K562 (cell line): ENCODE results near the gene PIK3R4. TPM values are rescaled to one million over a fixed set of nuclear protein-coding genes. Genes with fewer than 3 reads are reported as not detected.
A peak's percentile ranks its signal among the peaks of the same experiment; 100 is the strongest.

Experiments used
- ATAC-seq: fragments of 200-7000 bp; cut with Tn5 transposase; 3 replicates; pipeline ENCODE4 v1.9.1; 2020; ENCODE audit warnings: moderate library complexity
- BruUV-seq: library from RNA; stranded (reverse); fragments of 400-500 nt; replicated peaks from 2 replicates; lab custom pipeline; 2021; lab: Mats Ljungman, UMichigan
- CTCF ChIA-PET: fragments of 300-600 bp; formaldehyde crosslinking; extraction: SDS; loops from one replicate; lab custom pipeline; 2021; ENCODE audit warnings: low intra/inter-chr PET ratio; lab: Yijun Ruan, JAX
- POLR2A ChIA-PET: fragments of 300-600, 350-650 bp; sonication (Branson Sonifier 250); formaldehyde crosslinking; extraction: SDS; loops from one replicate; lab custom pipeline; 2021; ENCODE audit warnings: antibody characterized with exemption, inconsistent platforms; lab: Yijun Ruan, JAX
- DNase-seq, 4 experiments: peaks; one replicate each; pipeline versions ENCODE4 v3.0.0 to v3.0.0-alpha.2; 2011 to 2018; ENCODE audit warnings: low spot score in 3 of 4, mixed read lengths in 3 of 4; ENCODE audit errors: extremely low read depth in 1 of 4
- FAIRE-seq: peaks from 2 replicates; lab custom pipeline; 2011; peaks lifted over from hg19 to GRCh38; lab: Jason Lieb, UNC
- H2AFZ ChIP-seq: 2 replicates; pipeline ENCODE4 v1.6.0; 2011; ENCODE audit warnings: low read depth, low read length, control low read depth, inconsistent platforms
- H3K27ac ChIP-seq: fragments of 200-600 bp; 3 replicates; pipeline ENCODE4 v1.8.0; 2011; ENCODE audit warnings: low read depth, mild to moderate bottlenecking, control low read depth, inconsistent platforms, low read length, moderate library complexity, mixed read lengths; ENCODE audit errors: extremely low read depth
- H3K27me3 ChIP-seq, 2 experiments: fragments of 300-600 bp in 1 of 2; 2 replicates in 1 of 2; 3 replicates in 1 of 2; pipeline versions ENCODE4 v1.6.0 to v1.8.0; 2011; ENCODE audit warnings: inconsistent platforms in 2 of 2, low read length in 2 of 2, mild to moderate bottlenecking in 1 of 2, mixed read lengths in 1 of 2, moderate library complexity in 1 of 2; ENCODE audit not compliant: control insufficient read depth in 2 of 2, insufficient read depth in 2 of 2
- H3K36me3 ChIP-seq: fragments of 300-600 bp; 3 replicates; pipeline ENCODE4 v1.8.0; 2011; ENCODE audit warnings: mild to moderate bottlenecking, low read length, inconsistent platforms; ENCODE audit not compliant: control insufficient read depth, insufficient read depth
- H3K4me1 ChIP-seq, 2 experiments: fragments of 200-600 bp in 1 of 2; replicated peaks in 1 of 2; 2 replicates in 1 of 2; 3 replicates in 1 of 2; pipeline versions ENCODE4 v1.5.1 to v1.8.0; 2011; ENCODE audit warnings: inconsistent platforms in 2 of 2, low read length in 2 of 2, mild to moderate bottlenecking in 1 of 2, mixed read lengths in 1 of 2, moderate library complexity in 1 of 2; ENCODE audit not compliant: control insufficient read depth in 2 of 2, insufficient read depth in 2 of 2
- H3K4me2 ChIP-seq: 2 replicates; pipeline ENCODE4 v1.6.1; 2011; ENCODE audit warnings: low read length, control low read depth, inconsistent platforms, mixed read lengths; ENCODE audit not compliant: insufficient read depth
- H3K4me3 ChIP-seq: fragments of 200-600 bp; sonication (generic), shearing (Covaris generic); 2 replicates; pipeline ENCODE4 v1.5.1; 2016; ENCODE audit warnings: control low read depth, inconsistent platforms
- H3K79me2 ChIP-seq: fragments of 200-600 bp; 3 replicates; pipeline ENCODE4 v1.8.0; 2011; ENCODE audit warnings: low read length, inconsistent platforms; ENCODE audit not compliant: control insufficient read depth, insufficient read depth
- H3K9ac ChIP-seq, 2 experiments: 2 replicates each; pipeline versions ENCODE4 v1.6.0 to v1.6.1; 2011; ENCODE audit warnings: low read depth in 2 of 2, low read length in 2 of 2, control low read depth in 1 of 2, inconsistent platforms in 1 of 2, mild to moderate bottlenecking in 1 of 2, mixed read lengths in 1 of 2; ENCODE audit not compliant: insufficient read depth in 1 of 2
- H3K9me1 ChIP-seq: one replicate; pipeline ENCODE4 v1.6.0; 2011; ENCODE audit warnings: inconsistent platforms, mild to moderate bottlenecking, low read length, moderate library complexity; ENCODE audit not compliant: control insufficient read depth, insufficient read depth
- H3K9me3 ChIP-seq: replicated peaks from 2 replicates; pipeline ENCODE4 v1.5.1; 2011; ENCODE audit warnings: low read depth, low read length, inconsistent platforms; ENCODE audit not compliant: control insufficient read depth, insufficient read depth
- H4K20me1 ChIP-seq: replicated peaks from 2 replicates; pipeline ENCODE4 v1.6.1; 2011; ENCODE audit warnings: low read length, inconsistent platforms, mixed read lengths; ENCODE audit not compliant: control insufficient read depth, insufficient read depth
- ATF2 ChIP-seq: sonication (generic); formaldehyde crosslinking; IDR thresholded peaks from 2 replicates; pipeline ENCODE4 v1.8.1; 2022; ENCODE audit warnings: missing genetic modification reagents
- BRD4 ChIP-seq: fragments of 200-600 bp; sonication (generic); IDR thresholded peaks from 2 replicates; pipeline ENCODE4 v1.6.1; 2017; ENCODE audit warnings: inconsistent platforms
- CBFA2T2 ChIP-seq: fragments of 450-650 bp; conservative IDR thresholded peaks from 2 replicates; pipeline ENCODE4 v1.6.1; 2017; ENCODE audit warnings: mild to moderate bottlenecking
- CBX5 ChIP-seq: IDR thresholded peaks from 2 replicates; pipeline ENCODE4 v1.6.1; 2014; ENCODE audit warnings: low read depth, borderline replicate concordance
- DPF2 ChIP-seq: fragments of 450-650 bp; IDR thresholded peaks from 2 replicates; pipeline ENCODE4 v1.6.1; 2016
- NBN ChIP-seq: fragments of 450-650 bp; IDR thresholded peaks from 2 replicates; pipeline ENCODE4 v1.6.1; 2016; ENCODE audit warnings: low read depth, mild to moderate bottlenecking
- NEUROD1 ChIP-seq: fragments of 150-350 bp; IDR thresholded peaks from 2 replicates; pipeline ENCODE4 v1.6.1; 2014; ENCODE audit warnings: borderline replicate concordance, low read length, low read depth; ENCODE audit not compliant: partially characterized antibody
- NFATC3 ChIP-seq: fragments of 450-650 bp; IDR thresholded peaks from 2 replicates; pipeline ENCODE4 v1.6.1; 2017; ENCODE audit warnings: mild to moderate bottlenecking
- PCBP2 ChIP-seq: fragments of 200-400 bp; formaldehyde crosslinking; IDR thresholded peaks from 2 replicates; pipeline ENCODE4 v1.6.1; 2018; ENCODE audit warnings: low read length, low read depth, mild to moderate bottlenecking, moderate library complexity; ENCODE audit not compliant: poor library complexity, severe bottlenecking
- SIN3A ChIP-seq, 2 experiments: fragments of 150-350 bp in 1 of 2; IDR thresholded peaks; 2 replicates each; pipeline ENCODE4 v1.6.1; 2011 to 2016; ENCODE audit warnings: borderline replicate concordance in 2 of 2, low read depth in 2 of 2, low read length in 2 of 2, mild to moderate bottlenecking in 2 of 2, moderate library complexity in 2 of 2; ENCODE audit not compliant: control insufficient read depth in 1 of 2
- SOX6 ChIP-seq: fragments of 450-650 bp; IDR thresholded peaks from 2 replicates; pipeline ENCODE4 v1.6.1; 2014; ENCODE audit warnings: mild to moderate bottlenecking
- USF1 ChIP-seq: sonication (generic); formaldehyde crosslinking; IDR thresholded peaks from 2 replicates; pipeline ENCODE4 v1.9.0; 2022; ENCODE audit warnings: mild to moderate bottlenecking, missing genetic modification reagents
- WHSC1 ChIP-seq: IDR thresholded peaks from one replicate; pipeline ENCODE4 v1.6.1; 2012; ENCODE audit warnings: low read length, control low read depth, inconsistent platforms
- ZFP30 ChIP-seq: fragments of 250-450 bp; sonication (Bioruptor Pico); IDR thresholded peaks from 2 replicates; pipeline ENCODE4 v1.8.0; 2022; ENCODE audit warnings: moderate library complexity, mild to moderate bottlenecking, inconsistent platforms, borderline replicate concordance
- ZNF217 ChIP-seq: sonication (generic); formaldehyde crosslinking; IDR thresholded peaks from 2 replicates; pipeline ENCODE4 v1.8.0; 2022; ENCODE audit warnings: mild to moderate bottlenecking, missing genetic modification reagents
- ZNF354B ChIP-seq: fragments of 250-450 bp; sonication (Bioruptor Pico); IDR thresholded peaks from 2 replicates; pipeline ENCODE4 v1.4.0; 2020
- ZNF592 ChIP-seq: fragments of 450-650 bp; IDR thresholded peaks from 2 replicates; pipeline ENCODE4 v1.6.1; 2017; ENCODE audit warnings: antibody characterized with exemption, mild to moderate bottlenecking
- WGBS: fragments of 100-300 bp; shearing (Covaris generic); methylation state at CpG from one replicate; pipeline ENCODE4 v1.1.6; 2016; ENCODE audit warnings: low coverage, mixed read lengths; ENCODE audit not compliant: insufficient coverage; ENCODE audit errors: missing lambda C conversion rate; 5-methylcytosine and 5-hydroxymethylcytosine counted together
- in situ Hi-C: fragments of 300-500 bp; cut with MboI; formaldehyde crosslinking; loops from 4 replicates; pipeline ENCODE4 v1.15.0; 2018; ENCODE audit warnings: inconsistent platforms, mixed read lengths
- intact Hi-C: fragments of 100-400 bp; cut with micrococcal nuclease; formaldehyde crosslinking; loops from 2 replicates; pipeline ENCODE4 v1.14.2; 2022
- polyA plus RNA-seq, 8 experiments: library from polyadenylated mRNA; depleted of rRNA in 4 of 8; stranded (reverse) in 5 of 8; unstranded in 3 of 8; fragments of >200 nt; fragmentation: Nextera tagmentation in 2 of 8; fragmentation: Illumina TruSeq in 1 of 8; extraction: Ambion mirVana in 2 of 8; extraction: Trizol in 1 of 8; gene quantifications; 2 replicates each; pipeline versions ENCODE4 v1.2.1 to v1.2.3, GENCODE V29; 2011 to 2014; ENCODE audit warnings: inconsistent platforms in 1 of 8, missing spikeins in 1 of 8
- total RNA-seq, 7 experiments: library from RNA; depleted of rRNA in 6 of 7; stranded (reverse); fragments of >200 nt in 6 of 7; fragmentation: Illumina TruSeq in 2 of 7; extraction: Trizol in 2 of 7; gene quantifications; 2 replicates each; pipeline versions ENCODE4 v1.2.1 to v1.2.3, GENCODE V29; 2011 to 2021; ENCODE audit warnings: low replicate concordance in 1 of 7

The PIK3R4 gene
- total and polyA plus RNA-seq, 9 of the 15 experiments (the other 6 are each of a cell fraction or from before 2014, with no cell fraction given), result 20.6 to 45.8 (median 26.0) TPM

- in situ Hi-C loops, result no loop called here
- Histone ChIP-seq H3K27me3 (peaks cover 0 to 4% of the 10 kb centered on the region in 2 experiments; a peak in 1 of 5 replicates), H3K9me3 (no peaks in the 10 kb centered on the region), H3K79me2 (no peaks in the 10 kb centered on the region), H3K4me1 (peaks cover 8 to 12% of the 10 kb centered on the region in 2 experiments; a peak in 4 of 5 replicates), H3K27ac (no peak overlapping the region), H3K36me3 (no peaks in the 10 kb centered on the region), H3K9me1 (no peaks in the 10 kb centered on the region), H3K4me3 (no peak overlapping the region), H3K9ac (peak overlapping the region in 1 of 2 experiments; percentile 61; a peak in 1 of 4 replicates), H2AFZ (peak overlapping the region; percentile 14), H3K4me2 (peak overlapping the region; percentile 46), H4K20me1 (no peaks in the 10 kb centered on the region)
- ATAC-seq, result peak; percentile 75
- DNase-seq, result peak; percentile 12 to 55 (median 18)
- BruUV-seq, result no TSS peak
- intact Hi-C loops, result loop anchor here (10.0 kb wide), 1 partner anchor 65 kb away; no protein-coding TSS in a partner anchor
- POLR2A ChIA-PET, result no interaction called here
- FAIRE-seq, result no peak
- CTCF ChIA-PET, result no interaction called here
- WGBS, result 3% methylated on average over 4 of the region's 5 CpGs
- TF ChIP-seq NEUROD1, result no peak
- no peak for TF ChIP-seq USF1 (CRISPR knock-in tag)
- TF ChIP-seq ZFP30, result no peak
- no peak for TF ChIP-seq SIN3A (IDR thresholded peaks at IDR 0.05; ENCODE audit: borderline replicate concordance in 2 of 2, control insufficient read depth in 1 of 2, low read depth in 2 of 2, low read length in 2 of 2)
- TF ChIP-seq DPF2, result 0 out of 2 replicates have a peak, but pooled peaks have one; percentile 39
- no peak for TF ChIP-seq CBX5
- TF ChIP-seq NBN, result no peak
- TF ChIP-seq ZNF592, result no peak
- no peak for TF ChIP-seq ZNF217 (CRISPR knock-in tag)
- TF ChIP-seq PCBP2, result no peak
- no peak for TF ChIP-seq WHSC1
- TF ChIP-seq ATF2 (CRISPR knock-in tag), result no peak
- TF ChIP-seq BRD4, result no peak
- peak; percentile 35; the same call in 1 of the 2 replicates for TF ChIP-seq SOX6
- no peak for TF ChIP-seq NFATC3
- peak; percentile 44; the same call in 1 of the 2 replicates for TF ChIP-seq CBFA2T2
- TF ChIP-seq ZNF354B (CRISPR knock-in tag), result no peak
Observed at GRCh38 chr3:130789782-130790322, 43.2 kb upstream of the PIK3R4 start.
